GM12878 (cell line): ENCODE data around the gene CCL14. TPM values are rescaled to one million over a fixed set of nuclear protein-coding genes. Genes with fewer than 3 reads are reported as not detected.

ENCODE experiments used
- ATAC-seq: fragments of 200-7000 bp; cut with Tn5 transposase; 3 replicates; pipeline ENCODE4 v1.9.1; 2020; ENCODE audit warnings: mild to moderate bottlenecking, moderate library complexity
- BruUV-seq: library from RNA; stranded (reverse); fragments of 400-500 nt; replicated peaks from 2 replicates; lab custom pipeline; 2021; lab: Mats Ljungman, UMichigan
- CTCF ChIA-PET: fragments of 300-600 bp; sonication (Branson Sonifier 250); formaldehyde crosslinking; extraction: SDS; loops from one replicate; lab custom pipeline; 2021; ENCODE audit warnings: inconsistent platforms; lab: Yijun Ruan, JAX
- POLR2A ChIA-PET: fragments of 350-600 bp; formaldehyde crosslinking; extraction: SDS; loops from one replicate; lab custom pipeline; 2021; ENCODE audit warnings: inconsistent platforms; lab: Charles Lee
- RAD21 ChIA-PET: fragments of 300-600 bp; sonication (Branson Sonifier 250); formaldehyde crosslinking; loops from one replicate; lab custom pipeline; 2023; ENCODE audit warnings: antibody characterized with exemption; ENCODE audit not compliant: unreplicated experiment; lab: Charles Lee
- SMC1A ChIA-PET: fragments of 300-600 bp; sonication (Branson Sonifier 250); formaldehyde crosslinking; loops from one replicate; lab custom pipeline; 2023; ENCODE audit not compliant: unreplicated experiment, uncharacterized antibody; lab: Charles Lee
- DNase-seq: peaks from one replicate; pipeline ENCODE4 v3.0.0-alpha.2; 2011; ENCODE audit warnings: low read depth, low spot score
- FAIRE-seq: peaks from 3 replicates; lab custom pipeline; 2011; peaks lifted over from hg19 to GRCh38; lab: Jason Lieb, UNC
- H2AFZ ChIP-seq: 2 replicates; pipeline ENCODE4 v1.6.0; 2011; ENCODE audit warnings: low read depth, low read length, control low read depth; ENCODE audit not compliant: control insufficient read depth
- H3K27ac ChIP-seq: 2 replicates; pipeline ENCODE4 v1.5.1; 2011; ENCODE audit warnings: control low read depth; ENCODE audit not compliant: control insufficient read depth, insufficient read depth
- H3K27me3 ChIP-seq, 2 experiments: replicated peaks in 1 of 2; 2 replicates each; pipeline versions ENCODE4 v1.6.0 to v1.6.1; 2011; ENCODE audit warnings: low read length in 1 of 2; ENCODE audit not compliant: control insufficient read depth in 2 of 2, insufficient read depth in 2 of 2
- H3K36me3 ChIP-seq, 2 experiments: 2 replicates each; pipeline ENCODE4 v1.5.1; 2011; ENCODE audit warnings: low read length in 1 of 2; ENCODE audit not compliant: control insufficient read depth in 2 of 2, insufficient read depth in 2 of 2
- H3K4me1 ChIP-seq: 2 replicates; pipeline ENCODE4 v1.6.1; 2011; ENCODE audit warnings: mild to moderate bottlenecking, low read length, moderate library complexity, mixed read lengths; ENCODE audit not compliant: control insufficient read depth, insufficient read depth
- H3K4me2 ChIP-seq: 2 replicates; pipeline ENCODE4 v1.6.0; 2011; ENCODE audit warnings: control low read depth; ENCODE audit not compliant: control insufficient read depth, insufficient read depth
- H3K4me3 ChIP-seq: fragments of 200-600 bp; sonication (generic); 2 replicates; pipeline ENCODE4 v1.5.1; 2016
- H3K79me2 ChIP-seq: 2 replicates; pipeline ENCODE4 v1.6.0; 2011; ENCODE audit warnings: low read length; ENCODE audit not compliant: control insufficient read depth, insufficient read depth
- H3K9ac ChIP-seq: 2 replicates; pipeline ENCODE4 v1.8.0; 2011; ENCODE audit warnings: low read length, control low read depth, mixed read lengths; ENCODE audit not compliant: control insufficient read depth, insufficient read depth
- H3K9me3 ChIP-seq: replicated peaks from 3 replicates; pipeline ENCODE4 v1.5.1; 2011; ENCODE audit warnings: mild to moderate bottlenecking, low read length; ENCODE audit not compliant: control insufficient read depth, insufficient read depth
- H4K20me1 ChIP-seq: 2 replicates; pipeline ENCODE4 v1.6.0; 2011; ENCODE audit not compliant: control insufficient read depth, insufficient read depth
- ATF7 ChIP-seq: fragments of 450-650 bp; IDR thresholded peaks from 2 replicates; pipeline ENCODE4 v1.6.1; 2016; ENCODE audit warnings: low read depth, mild to moderate bottlenecking
- BACH1 ChIP-seq: fragments of 450-650 bp; IDR thresholded peaks from 2 replicates; pipeline ENCODE4 v1.6.1; 2017; ENCODE audit warnings: mild to moderate bottlenecking, borderline replicate concordance
- CHD1 ChIP-seq: IDR thresholded peaks from 2 replicates; pipeline ENCODE4 v1.6.1; 2012; ENCODE audit warnings: low read depth, low read length, improper control_type of control experiment
- ESRRA ChIP-seq: IDR thresholded peaks from 2 replicates; pipeline ENCODE4 v1.6.1; 2012; ENCODE audit warnings: mild to moderate bottlenecking, low read length, improper control_type of control experiment
- IKZF2 ChIP-seq, 2 experiments: fragments of 450-650 bp; IDR thresholded peaks; 2 replicates each; pipeline ENCODE4 v1.6.1; 2017; ENCODE audit warnings: mild to moderate bottlenecking in 2 of 2, moderate library complexity in 2 of 2
- KLF5 ChIP-seq: fragments of 450-650 bp; IDR thresholded peaks from 2 replicates; pipeline ENCODE4 v1.6.1; 2014; ENCODE audit warnings: mild to moderate bottlenecking; ENCODE audit not compliant: partially characterized antibody
- LARP7 ChIP-seq: fragments of 450-650 bp; IDR thresholded peaks from 2 replicates; pipeline ENCODE4 v1.6.1; 2017; ENCODE audit warnings: mild to moderate bottlenecking
- MAX ChIP-seq: IDR thresholded peaks from 2 replicates; pipeline ENCODE4 v1.6.1; 2012; ENCODE audit warnings: low read depth, low read length, improper control_type of control experiment
- NBN ChIP-seq: fragments of 450-650 bp; IDR thresholded peaks from 2 replicates; pipeline ENCODE4 v1.6.1; 2016
- NKRF ChIP-seq: fragments of 450-650 bp; conservative IDR thresholded peaks from 2 replicates; pipeline ENCODE4 v1.6.1; 2017; ENCODE audit warnings: mild to moderate bottlenecking, moderate library complexity
- PAX8 ChIP-seq: fragments of 450-650 bp; IDR thresholded peaks from 2 replicates; pipeline ENCODE4 v1.6.1; 2017; ENCODE audit warnings: mild to moderate bottlenecking, moderate library complexity
- PRDM15 ChIP-seq: fragments of 450-650 bp; formaldehyde crosslinking; IDR thresholded peaks from 2 replicates; pipeline ENCODE4 v1.4.0; 2020; ENCODE audit warnings: mild to moderate bottlenecking, moderate library complexity
- SREBF1 ChIP-seq: IDR thresholded peaks from 2 replicates; pipeline ENCODE4 v1.6.1; 2012; ENCODE audit warnings: mild to moderate bottlenecking, low read length
- ZNF217 ChIP-seq: fragments of 450-650 bp; IDR thresholded peaks from 2 replicates; pipeline ENCODE4 v1.6.1; 2017; ENCODE audit warnings: antibody characterized with exemption, mild to moderate bottlenecking
- ZNF384 ChIP-seq: IDR thresholded peaks from 2 replicates; pipeline ENCODE4 v1.6.1; 2012; ENCODE audit warnings: low read depth, mild to moderate bottlenecking, low read length, improper control_type of control experiment, borderline replicate concordance
- WGBS: methylation state at CpG from one replicate; pipeline ENCODE4 v1.1.6; 2016; ENCODE audit warnings: low lambda C conversion rate; ENCODE audit not compliant: insufficient replicate concordance, insufficient coverage; ENCODE audit errors: missing lambda C conversion rate; 5-methylcytosine and 5-hydroxymethylcytosine counted together
- in situ Hi-C: fragments of 300-500 bp; cut with MboI; formaldehyde crosslinking; loops from 9 replicates; pipeline ENCODE4 v1.14.3; 2018; ENCODE audit warnings: mixed read lengths
- intact Hi-C: fragments of 100-400 bp; cut with micrococcal nuclease; formaldehyde crosslinking; loops from one replicate; pipeline ENCODE4 v1.14.2; 2022; ENCODE audit not compliant: unreplicated experiment
- polyA plus RNA-seq, 11 experiments: library from polyadenylated mRNA; depleted of rRNA in 4 of 11; unstranded in 6 of 11; stranded (reverse) in 5 of 11; fragments of >200 nt; fragmentation: Nextera tagmentation in 4 of 11; fragmentation: Illumina TruSeq in 1 of 11; extraction: Ambion mirVana in 4 of 11; extraction: Trizol in 1 of 11; gene quantifications; 1 replicate in 1 of 11; 2 replicates in 10 of 11; pipeline versions ENCODE4 v1.2.1 to v1.2.3, GENCODE V29; 2011 to 2016; ENCODE audit warnings: inconsistent platforms in 2 of 11, missing spikeins in 2 of 11, low read depth in 1 of 11
- total RNA-seq, 4 experiments: library from RNA; depleted of rRNA in 3 of 4; stranded (reverse); fragments of >200 nt in 3 of 4; fragmentation: Illumina TruSeq in 1 of 4; extraction: Trizol in 1 of 4; gene quantifications; 2 replicates each; pipeline versions ENCODE4 v1.2.1 to v1.2.3, GENCODE V29; 2013 to 2021

CCL14 gene
- total and polyA plus RNA-seq, 10 of the 15 experiments (the other 5 are each of a cell fraction or from before 2014, with no cell fraction given) = not detected

- no peak for TF ChIP-seq KLF5
Observed at GRCh38 chr17:35949401-35949800, 37.1 kb downstream of the CCL14 start (continued).

- intact Hi-C loops = loop anchor here (5.0 kb wide), 1 partner anchor 101 kb away; no protein-coding TSS in a partner anchor
Observed at GRCh38 chr17:35948092-35948491, 38.4 kb downstream of the CCL14 start.

More at GRCh38 chr17:35948092-35948491, 38.4 kb downstream of the CCL14 start:
- in situ Hi-C loops = no loop called here
- no peak overlapping the region for H3K4me2 ChIP-seq
- ATAC-seq (no peak), DNase-seq (no peak), FAIRE-seq (no peak)
- TF ChIP-seq BACH1 = no peak
- no peak for TF ChIP-seq SREBF1
- no peak for TF ChIP-seq LARP7
- no peak for TF ChIP-seq PAX8
- TF ChIP-seq ATF7 = no peak
- no peak for TF ChIP-seq IKZF2 (IDR thresholded peaks at IDR 0.05)
- TF ChIP-seq NBN = no peak
- no peak for TF ChIP-seq ZNF217
- TF ChIP-seq CHD1 = no peak
- TF ChIP-seq ESRRA = no peak
- TF ChIP-seq NKRF = no peak
- no peak for TF ChIP-seq MAX
- no peak for TF ChIP-seq PRDM15 (CRISPR knock-in tag)
- no peak for TF ChIP-seq ZNF384
- no peaks in the 10 kb centered on the region; a peak in 1 of 4 replicates for H3K27me3 ChIP-seq
- H3K27ac ChIP-seq = no peak overlapping the region
- CTCF ChIA-PET = interaction anchor here (0.7 to 4.8 kb wide), 17 partner anchors 11 to 1447 kb away, joined by 3 to 38 read pairs (median 5); no protein-coding TSS in a partner anchor
- no peak overlapping the region for H3K4me3 ChIP-seq
- no peaks in the 10 kb centered on the region for H3K36me3 ChIP-seq
- no peaks in the 10 kb centered on the region for H3K4me1 ChIP-seq
- WGBS = 60% methylated on average over 7 of the region's 7 CpGs
- no peaks in the 10 kb centered on the region for H3K9me3 ChIP-seq
- no peaks in the 10 kb centered on the region for H3K79me2 ChIP-seq
- no peak overlapping the region for H2AFZ ChIP-seq
- no peak overlapping the region for H3K9ac ChIP-seq
- POLR2A ChIA-PET = interaction anchor here (0.6 to 1.1 kb wide), 2 partner anchors 16 to 71 kb away, joined by 5 to 6 read pairs; no protein-coding TSS in a partner anchor
- SMC1A ChIA-PET = interaction anchor here (0.7 to 3.0 kb wide), 13 partner anchors 8 to 538 kb away, joined by 3 to 18 read pairs (median 4); no protein-coding TSS in a partner anchor
- H4K20me1 ChIP-seq = no peaks in the 10 kb centered on the region
- RAD21 ChIA-PET = interaction anchor here (0.6 to 2.4 kb wide), 10 partner anchors 10 to 1885 kb away, joined by 3 to 8 read pairs (median 4); partner anchors contain the start of genes MYO19 and PIGW
- BruUV-seq = no TSS peak
